ENCODE measurements around the gene DNAJB9. TPM values are rescaled to one million over a fixed set of nuclear protein-coding genes. Genes with fewer than 3 reads are reported as not detected.
A peak's percentile ranks its signal among the peaks of the same experiment; 100 is the strongest.

DNAJB9 gene
- total and polyA plus RNA-seq, 2 of the 13 experiments (the other 11 are each of a cell fraction or from before 2014, with no cell fraction given), result 8.6 to 16.4 TPM

DNA sequence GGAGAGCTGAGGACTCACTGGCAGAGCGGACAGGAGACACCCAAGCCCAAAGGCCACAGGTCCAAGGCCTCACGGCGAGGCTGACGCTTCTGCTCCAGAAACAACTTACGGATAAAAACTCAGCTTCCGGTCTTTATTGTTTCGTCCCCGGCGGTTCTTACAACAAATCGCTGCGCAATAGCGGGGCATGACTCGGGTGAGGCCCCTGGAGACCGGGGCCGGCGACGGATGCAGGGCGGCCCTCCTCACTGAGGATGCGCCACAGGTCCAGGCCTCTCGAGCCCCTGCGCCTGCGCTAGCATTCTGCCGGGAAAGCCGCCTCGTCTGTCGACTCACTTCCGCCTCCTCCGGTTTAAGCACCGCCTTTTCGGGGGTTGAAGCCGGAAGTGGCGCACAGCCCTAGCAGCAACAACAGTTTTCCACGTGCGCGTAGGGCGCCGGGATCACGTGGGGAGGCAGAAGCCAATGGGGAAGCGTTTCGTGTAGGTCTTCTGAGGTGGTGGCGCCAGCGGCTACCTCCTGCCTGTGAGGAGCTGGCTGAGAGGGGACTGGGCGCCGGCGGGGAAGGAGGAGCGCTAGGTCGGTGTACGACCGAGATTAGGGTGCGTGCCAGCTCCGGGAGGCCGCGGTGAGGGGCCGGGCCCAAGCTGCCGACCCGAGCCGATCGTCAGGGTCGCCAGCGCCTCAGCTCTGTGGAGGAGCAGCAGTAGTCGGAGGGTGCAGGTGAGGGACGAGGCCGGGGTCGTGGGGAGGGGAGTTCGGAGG lies at the start of gene DNAJB9, which contains the start of gene THAP5 (continued):
- TF ChIP-seq ZNF550 (CRISPR knock-in tag; IDR thresholded peaks at IDR 0.05; ENCODE audit: borderline replicate concordance), result no peak
- TF ChIP-seq NFYB (CRISPR knock-in tag; IDR thresholded peaks at IDR 0.05), result peak; percentile 86
- TF ChIP-seq NFKBIZ (CRISPR knock-in tag; IDR thresholded peaks at IDR 0.05), result 0 out of 2 replicates have a peak, but pooled peaks have one; percentile 15
- TF ChIP-seq, protein P1, sequence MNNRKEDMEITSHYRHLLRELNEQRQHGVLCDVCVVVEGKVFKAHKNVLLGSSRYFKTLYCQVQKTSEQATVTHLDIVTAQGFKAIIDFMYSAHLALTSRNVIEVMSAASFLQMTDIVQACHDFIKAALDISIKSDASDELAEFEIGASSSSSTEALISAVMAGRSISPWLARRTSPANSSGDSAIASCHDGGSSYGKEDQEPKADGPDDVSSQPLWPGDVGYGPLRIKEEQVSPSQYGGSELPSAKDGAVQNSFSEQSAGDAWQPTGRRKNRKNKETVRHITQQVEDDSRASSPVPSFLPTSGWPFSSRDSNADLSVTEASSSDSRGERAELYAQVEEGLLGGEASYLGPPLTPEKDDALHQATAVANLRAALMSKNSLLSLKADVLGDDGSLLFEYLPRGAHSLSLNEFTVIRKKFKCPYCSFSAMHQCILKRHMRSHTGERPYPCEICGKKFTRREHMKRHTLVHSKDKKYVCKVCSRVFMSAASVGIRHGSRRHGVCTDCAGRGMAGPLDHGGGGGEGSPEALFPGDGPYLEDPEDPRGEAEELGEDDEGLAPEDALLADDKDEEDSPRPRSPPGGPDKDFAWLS (CRISPR knock-in tag; IDR thresholded peaks at IDR 0.05; ENCODE audit: borderline replicate concordance), result peak; percentile 75; the same call in 1 of the 2 replicates
- TF ChIP-seq, protein P2, sequence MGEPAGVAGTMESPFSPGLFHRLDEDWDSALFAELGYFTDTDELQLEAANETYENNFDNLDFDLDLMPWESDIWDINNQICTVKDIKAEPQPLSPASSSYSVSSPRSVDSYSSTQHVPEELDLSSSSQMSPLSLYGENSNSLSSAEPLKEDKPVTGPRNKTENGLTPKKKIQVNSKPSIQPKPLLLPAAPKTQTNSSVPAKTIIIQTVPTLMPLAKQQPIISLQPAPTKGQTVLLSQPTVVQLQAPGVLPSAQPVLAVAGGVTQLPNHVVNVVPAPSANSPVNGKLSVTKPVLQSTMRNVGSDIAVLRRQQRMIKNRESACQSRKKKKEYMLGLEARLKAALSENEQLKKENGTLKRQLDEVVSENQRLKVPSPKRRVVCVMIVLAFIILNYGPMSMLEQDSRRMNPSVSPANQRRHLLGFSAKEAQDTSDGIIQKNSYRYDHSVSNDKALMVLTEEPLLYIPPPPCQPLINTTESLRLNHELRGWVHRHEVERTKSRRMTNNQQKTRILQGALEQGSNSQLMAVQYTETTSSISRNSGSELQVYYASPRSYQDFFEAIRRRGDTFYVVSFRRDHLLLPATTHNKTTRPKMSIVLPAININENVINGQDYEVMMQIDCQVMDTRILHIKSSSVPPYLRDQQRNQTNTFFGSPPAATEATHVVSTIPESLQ (CRISPR knock-in tag; conservative IDR thresholded peaks at IDR 0.05), result 0 out of 2 replicates have a peak, but pooled peaks have one; percentile 29
- TF ChIP-seq MAFG (CRISPR knock-in tag; IDR thresholded peaks at IDR 0.05), result no peak
- peak; percentile 64; the same call in 1 of the 2 replicates for TF ChIP-seq NAIF1 (CRISPR knock-in tag; IDR thresholded peaks at IDR 0.05; ENCODE audit: borderline replicate concordance)
- peak; percentile 84; the same call in 1 of the 2 replicates for TF ChIP-seq PHF21A (CRISPR knock-in tag; IDR thresholded peaks at IDR 0.05)
- no peak for TF ChIP-seq TEAD2 (CRISPR knock-in tag; IDR thresholded peaks at IDR 0.05)
- no peak for TF ChIP-seq TBP (CRISPR knock-in tag; IDR thresholded peaks at IDR 0.05)
- TF ChIP-seq SOX6 (IDR thresholded peaks at IDR 0.05), result no peak
- TF ChIP-seq SOX6 (CRISPR knock-in tag; IDR thresholded peaks at IDR 0.05), result peak; percentile 79
- TF ChIP-seq ERF (CRISPR knock-in tag; IDR thresholded peaks at IDR 0.05), result peak; percentile 88
- no peak for TF ChIP-seq ZNF672 (CRISPR knock-in tag; IDR thresholded peaks at IDR 0.05)
- TF ChIP-seq KDM2A (CRISPR knock-in tag; IDR thresholded peaks at IDR 0.05; ENCODE audit: borderline replicate concordance, low read depth), result peak; percentile 85
- TF ChIP-seq, protein P3, sequence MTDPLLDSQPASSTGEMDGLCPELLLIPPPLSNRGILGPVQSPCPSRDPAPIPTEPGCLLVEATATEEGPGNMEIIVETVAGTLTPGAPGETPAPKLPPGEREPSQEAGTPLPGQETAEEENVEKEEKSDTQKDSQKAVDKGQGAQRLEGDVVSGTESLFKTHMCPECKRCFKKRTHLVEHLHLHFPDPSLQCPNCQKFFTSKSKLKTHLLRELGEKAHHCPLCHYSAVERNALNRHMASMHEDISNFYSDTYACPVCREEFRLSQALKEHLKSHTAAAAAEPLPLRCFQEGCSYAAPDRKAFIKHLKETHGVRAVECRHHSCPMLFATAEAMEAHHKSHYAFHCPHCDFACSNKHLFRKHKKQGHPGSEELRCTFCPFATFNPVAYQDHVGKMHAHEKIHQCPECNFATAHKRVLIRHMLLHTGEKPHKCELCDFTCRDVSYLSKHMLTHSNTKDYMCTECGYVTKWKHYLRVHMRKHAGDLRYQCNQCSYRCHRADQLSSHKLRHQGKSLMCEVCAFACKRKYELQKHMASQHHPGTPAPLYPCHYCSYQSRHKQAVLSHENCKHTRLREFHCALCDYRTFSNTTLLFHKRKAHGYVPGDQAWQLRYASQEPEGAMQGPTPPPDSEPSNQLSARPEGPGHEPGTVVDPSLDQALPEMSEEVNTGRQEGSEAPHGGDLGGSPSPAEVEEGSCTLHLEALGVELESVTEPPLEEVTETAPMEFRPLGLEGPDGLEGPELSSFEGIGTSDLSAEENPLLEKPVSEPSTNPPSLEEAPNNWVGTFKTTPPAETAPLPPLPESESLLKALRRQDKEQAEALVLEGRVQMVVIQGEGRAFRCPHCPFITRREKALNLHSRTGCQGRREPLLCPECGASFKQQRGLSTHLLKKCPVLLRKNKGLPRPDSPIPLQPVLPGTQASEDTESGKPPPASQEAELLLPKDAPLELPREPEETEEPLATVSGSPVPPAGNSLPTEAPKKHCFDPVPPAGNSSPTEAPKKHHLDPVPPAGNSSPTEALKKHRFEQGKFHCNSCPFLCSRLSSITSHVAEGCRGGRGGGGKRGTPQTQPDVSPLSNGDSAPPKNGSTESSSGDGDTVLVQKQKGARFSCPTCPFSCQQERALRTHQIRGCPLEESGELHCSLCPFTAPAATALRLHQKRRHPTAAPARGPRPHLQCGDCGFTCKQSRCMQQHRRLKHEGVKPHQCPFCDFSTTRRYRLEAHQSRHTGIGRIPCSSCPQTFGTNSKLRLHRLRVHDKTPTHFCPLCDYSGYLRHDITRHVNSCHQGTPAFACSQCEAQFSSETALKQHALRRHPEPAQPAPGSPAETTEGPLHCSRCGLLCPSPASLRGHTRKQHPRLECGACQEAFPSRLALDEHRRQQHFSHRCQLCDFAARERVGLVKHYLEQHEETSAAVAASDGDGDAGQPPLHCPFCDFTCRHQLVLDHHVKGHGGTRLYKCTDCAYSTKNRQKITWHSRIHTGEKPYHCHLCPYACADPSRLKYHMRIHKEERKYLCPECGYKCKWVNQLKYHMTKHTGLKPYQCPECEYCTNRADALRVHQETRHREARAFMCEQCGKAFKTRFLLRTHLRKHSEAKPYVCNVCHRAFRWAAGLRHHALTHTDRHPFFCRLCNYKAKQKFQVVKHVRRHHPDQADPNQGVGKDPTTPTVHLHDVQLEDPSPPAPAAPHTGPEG (CRISPR knock-in tag; IDR thresholded peaks at IDR 0.05), result peak; percentile 51; the same call in 1 of the 2 replicates
- TF ChIP-seq, protein P4, sequence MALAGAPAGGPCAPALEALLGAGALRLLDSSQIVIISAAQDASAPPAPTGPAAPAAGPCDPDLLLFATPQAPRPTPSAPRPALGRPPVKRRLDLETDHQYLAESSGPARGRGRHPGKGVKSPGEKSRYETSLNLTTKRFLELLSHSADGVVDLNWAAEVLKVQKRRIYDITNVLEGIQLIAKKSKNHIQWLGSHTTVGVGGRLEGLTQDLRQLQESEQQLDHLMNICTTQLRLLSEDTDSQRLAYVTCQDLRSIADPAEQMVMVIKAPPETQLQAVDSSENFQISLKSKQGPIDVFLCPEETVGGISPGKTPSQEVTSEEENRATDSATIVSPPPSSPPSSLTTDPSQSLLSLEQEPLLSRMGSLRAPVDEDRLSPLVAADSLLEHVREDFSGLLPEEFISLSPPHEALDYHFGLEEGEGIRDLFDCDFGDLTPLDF (CRISPR knock-in tag; IDR thresholded peaks at IDR 0.05), result peak; percentile 91
- TF ChIP-seq ZSCAN9 (CRISPR knock-in tag; IDR thresholded peaks at IDR 0.05; ENCODE audit: borderline replicate concordance), result peak; percentile 88; the same call in 1 of the 2 replicates
- peak; percentile 82 for TF ChIP-seq KDM5B (CRISPR knock-in tag; IDR thresholded peaks at IDR 0.05; ENCODE audit: borderline replicate concordance)
